Measurements from ENCODE around the gene ALS2CL.

- TF ChIP-seq CTCF (conservative IDR thresholded peaks at IDR 0.05; ENCODE audit: low read depth in 2 of 2) (no peak), POLR2AphosphoS5 (IDR thresholded peaks at IDR 0.05; ENCODE audit: low read depth) (no peak), JUNB (IDR thresholded peaks at IDR 0.05; ENCODE audit: unreplicated experiment) (no peak), EZH2 (IDR thresholded peaks at IDR 0.05; ENCODE audit: low read depth, unreplicated experiment) (no peak), EZH2phosphoT487 (IDR thresholded peaks at IDR 0.05; ENCODE audit: unreplicated experiment) (no peak), NANOG (IDR thresholded peaks at IDR 0.05; ENCODE audit: borderline replicate concordance) (no peak), ZNF114 (CRISPR knock-in tag; IDR thresholded peaks at IDR 0.05) (no peak), ZNF331 (CRISPR knock-in tag; IDR thresholded peaks at IDR 0.05; ENCODE audit: low read depth) (no peak), ZNF462 (CRISPR knock-in tag; IDR thresholded peaks at IDR 0.05) (no peak)
Observed at GRCh38 chr3:46667657-46668056, 25.8 kb downstream of the ALS2CL start.

Data from GM23338 (cell line).